DMS 273 (cell line): ENCODE results near the gene KRT83.
A peak's percentile ranks its signal among the peaks of the same experiment; 100 is the strongest.

Source experiments
- DNase-seq: peaks from one replicate; lab custom pipeline; 2025; ENCODE audit not compliant: unreplicated experiment; lab: John Stamatoyannopoulos, UW

The KRT83 gene

GRCh38 chr12:52320784-52321400 is at the start of gene KRT83:
Gene KRT83, minus strand, starts transcription at chr12:52321398. Its CDS starts 63 bp downstream, at chr12:52321335.
- DNase-seq: no peak

DNA sequence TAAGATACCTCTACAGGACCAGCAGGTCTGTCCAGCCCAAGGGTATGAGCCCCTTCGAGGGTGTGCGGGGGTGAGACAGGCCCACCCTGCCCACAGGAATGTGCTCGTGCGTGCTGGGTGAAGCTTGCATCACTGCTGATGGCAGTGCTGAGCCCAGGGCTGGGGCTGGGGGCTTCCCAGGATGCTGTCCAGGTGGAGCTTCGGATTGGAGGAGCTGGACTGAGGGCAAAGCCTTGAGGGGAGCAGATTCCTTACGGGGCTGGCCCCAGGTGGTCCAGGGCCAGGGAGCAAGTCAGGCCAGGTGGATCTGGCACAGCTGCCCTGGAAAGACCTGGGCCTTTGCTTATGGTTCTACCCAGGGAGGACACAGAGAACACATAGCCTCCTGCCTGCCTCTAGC is 48.6 kb upstream of the KRT83 start:
- no peak for DNase-seq

GRCh38 chr12:52369211-52369610 is 48.0 kb upstream of the KRT83 start:
- DNase-seq: no peak

DNA sequence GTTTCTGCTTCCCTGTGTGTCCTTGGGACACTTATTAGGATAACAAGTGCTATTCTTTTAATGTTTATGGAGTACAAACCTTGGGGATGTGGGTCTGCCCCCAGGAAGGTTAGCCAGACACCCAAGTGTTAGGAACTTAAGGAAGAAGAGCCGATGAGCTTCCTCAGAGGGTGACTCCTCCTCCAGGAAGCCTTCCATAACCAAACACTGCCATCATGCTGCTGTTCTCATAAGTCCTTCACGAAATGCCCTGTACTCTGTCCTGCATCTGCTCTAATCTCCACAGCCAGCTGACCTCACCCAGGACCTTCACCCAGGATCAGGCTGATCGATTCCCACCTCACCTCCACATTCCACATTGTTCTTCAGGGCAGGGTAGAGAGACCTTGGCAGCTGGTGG is 47.3 kb upstream of the KRT83 start:
- no peak for DNase-seq

- DNase-seq: no peak
Measured at GRCh38 chr12:52367876-52368275, 46.7 kb upstream of the KRT83 start.

- no peak for DNase-seq
Measured at GRCh38 chr12:52366738-52367485, 45.7 kb upstream of the KRT83 start, which contains the start of gene KRT85. Gene KRT85, minus strand, starts transcription at chr12:52367481. Its CDS starts 76 bp downstream, at chr12:52367405.

- DNase-seq: no peak
Measured at GRCh38 chr12:52364901-52365489, 43.8 kb upstream of the KRT83 start.

GRCh38 chr12:52364061-52364460 is 42.9 kb upstream of the KRT83 start:
- DNase-seq: no peak

DNA sequence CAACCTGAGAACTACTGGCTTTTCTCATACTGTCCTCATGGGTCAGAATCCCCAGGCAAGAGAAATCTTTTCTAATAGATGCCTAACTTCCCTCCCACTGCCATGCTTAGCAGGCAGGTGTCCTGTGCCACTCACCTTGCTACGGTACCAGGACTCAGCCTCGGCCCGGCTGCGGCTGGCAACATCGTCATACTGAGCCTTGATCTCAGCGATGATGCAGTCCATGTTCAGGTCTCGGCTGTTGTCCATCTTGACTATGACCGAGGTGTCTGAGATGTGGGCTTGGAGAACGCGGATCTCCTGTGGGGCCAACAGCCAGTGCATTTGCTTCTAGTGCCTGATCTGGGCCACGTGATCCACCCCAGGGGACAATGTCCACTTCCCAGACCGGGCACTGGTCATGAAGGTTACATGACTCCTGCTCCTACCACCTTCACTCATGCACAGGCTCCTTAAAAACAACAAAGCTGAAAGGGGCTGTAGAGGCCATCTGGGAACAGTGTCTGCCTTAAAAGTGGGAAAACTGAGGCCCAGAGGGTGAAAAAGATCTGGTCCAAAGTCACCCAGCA is 42.0 kb upstream of the KRT83 start:
- no peak for DNase-seq

DNA sequence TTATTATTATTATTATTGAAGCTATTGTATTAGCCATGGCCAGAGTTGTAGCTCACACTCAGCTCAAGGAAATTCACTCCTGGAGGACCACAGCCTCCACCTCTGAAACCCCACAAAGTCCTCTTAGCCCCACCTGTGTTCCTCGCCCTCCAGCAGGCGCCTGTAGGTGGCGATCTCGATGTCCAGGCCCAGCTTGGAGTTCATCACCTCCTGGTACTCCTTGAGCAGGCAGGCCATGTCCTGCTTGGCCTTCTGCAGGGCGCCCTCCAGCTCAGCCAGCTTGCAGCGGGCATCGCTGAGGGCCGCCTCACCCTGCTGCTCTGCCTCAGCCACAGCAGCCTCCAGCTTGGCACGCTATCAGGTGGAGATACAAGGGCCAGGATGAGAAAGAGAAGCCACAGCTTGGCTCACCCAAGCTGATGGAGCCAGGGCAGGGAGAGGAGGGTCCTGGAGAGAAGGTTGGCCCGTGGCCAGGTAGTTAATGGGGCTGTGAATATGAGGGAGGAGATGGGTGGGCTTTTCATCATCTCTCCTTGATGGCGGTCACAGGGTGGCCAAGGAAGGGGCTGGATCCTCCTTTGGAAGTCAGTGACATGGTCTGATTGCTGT is 41.0 kb upstream of the KRT83 start:
- peak; percentile 15 for DNase-seq

DNA sequence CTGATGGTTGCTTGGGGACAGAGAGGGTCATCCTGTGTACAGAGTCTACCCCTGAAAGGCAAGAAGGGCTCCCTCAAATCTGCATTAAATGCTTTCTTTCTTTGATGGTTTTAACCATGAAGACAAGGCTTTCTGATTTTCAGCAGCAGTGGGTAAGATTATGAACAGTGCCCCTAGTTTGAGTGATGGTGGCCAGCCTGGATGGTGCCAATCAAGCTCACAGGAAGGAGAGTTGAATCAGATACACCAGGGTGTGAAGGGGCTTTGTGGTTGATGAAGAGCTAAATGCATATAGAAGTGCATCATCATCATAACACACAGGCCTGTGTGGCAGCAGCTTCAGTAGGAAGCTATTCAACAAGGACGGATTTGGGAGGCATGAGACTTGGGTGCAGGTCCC is 40.4 kb upstream of the KRT83 start:
- no peak for DNase-seq

DNA sequence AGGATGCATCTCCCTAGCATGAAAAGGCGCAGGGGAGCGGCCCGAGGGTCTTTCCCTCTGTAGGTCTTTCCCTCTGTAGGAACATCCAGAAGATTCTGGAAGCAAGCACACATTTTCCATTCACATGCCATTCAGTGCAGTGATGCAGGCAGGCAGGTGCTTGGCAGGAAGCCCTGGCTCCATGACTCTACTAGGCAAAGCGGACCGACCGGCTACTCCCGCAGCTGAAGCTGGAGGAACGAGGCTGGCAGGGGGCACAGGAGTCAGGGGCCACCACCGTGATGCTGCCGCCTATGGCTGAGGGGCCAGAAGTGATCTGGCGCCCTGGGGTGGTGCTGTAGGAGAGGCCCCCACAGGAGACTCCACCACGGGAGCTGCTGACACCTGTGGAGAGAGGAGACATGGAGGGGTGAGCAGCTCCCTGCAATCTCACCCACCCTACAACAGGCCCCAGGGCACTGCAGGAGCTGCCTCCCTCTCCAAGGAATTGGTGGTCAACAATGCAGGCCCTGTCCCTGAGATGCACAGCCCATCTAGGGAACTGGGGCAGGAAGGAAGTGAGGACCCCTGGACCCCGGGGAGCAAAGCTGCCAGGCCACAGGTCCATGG is 39.6 kb upstream of the KRT83 start:
- no peak for DNase-seq

- no peak for DNase-seq
Measured at GRCh38 chr12:52360106-52360662, 39.0 kb upstream of the KRT83 start.

DNA sequence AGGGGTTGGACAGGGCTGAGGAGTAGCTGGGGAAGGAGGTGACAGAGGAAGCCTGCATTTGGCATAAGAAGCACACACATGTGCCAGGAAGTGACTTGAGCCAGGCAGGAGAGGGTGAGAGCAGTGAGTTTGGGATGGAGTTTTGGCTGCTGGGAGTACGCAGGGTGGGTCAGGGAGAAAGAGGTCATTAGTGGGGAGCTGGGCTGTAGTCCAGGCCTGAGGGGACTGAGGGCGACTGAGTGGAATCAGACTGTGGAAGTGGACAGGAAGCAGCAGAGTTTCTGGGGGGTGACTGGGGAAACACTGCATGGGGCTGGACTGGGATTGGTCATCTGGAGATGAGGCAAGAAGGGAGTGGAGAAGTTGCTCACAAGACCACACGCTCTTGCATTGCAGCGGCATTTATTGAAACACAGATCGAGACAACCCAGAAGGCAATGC is 38.4 kb upstream of the KRT83 start:
- no peak for DNase-seq

DNA sequence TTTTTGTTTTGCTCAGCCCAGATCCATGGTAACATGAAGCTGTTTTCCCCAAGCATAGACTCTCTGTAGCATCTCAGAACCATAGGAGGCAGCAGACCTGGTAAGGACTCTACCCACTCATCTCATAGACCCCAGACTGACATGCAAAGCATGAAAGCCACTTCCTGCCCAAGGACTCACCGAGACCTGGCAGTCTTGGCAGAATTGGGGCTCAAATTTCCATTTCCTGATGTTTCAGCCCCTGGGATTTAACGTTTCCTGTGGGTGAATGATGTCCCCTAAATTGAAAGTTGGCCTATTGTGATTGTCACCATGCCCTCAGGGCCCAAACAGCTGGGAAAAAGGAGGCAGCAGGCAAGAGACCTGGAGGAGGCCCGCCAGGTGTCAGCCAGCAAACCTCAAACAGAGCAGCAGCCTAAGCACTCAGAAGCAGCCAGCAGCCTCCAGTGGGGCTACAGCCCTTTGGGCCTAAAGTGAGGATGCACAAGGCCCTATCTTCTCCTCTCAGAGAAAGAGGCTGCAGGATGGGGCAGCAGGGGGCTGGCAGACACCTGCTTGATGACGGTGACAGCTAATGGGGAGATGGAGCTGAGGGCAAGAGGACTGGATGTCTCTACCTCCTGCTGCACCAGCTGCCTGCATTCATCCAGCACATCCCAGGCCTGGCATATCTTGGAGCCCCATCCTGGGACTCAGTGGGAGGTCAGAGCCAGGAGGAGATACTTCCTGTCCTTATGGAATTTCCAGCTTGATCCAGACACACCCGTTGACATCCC is 37.6 kb upstream of the KRT83 start:
- DNase-seq: no peak

DNA sequence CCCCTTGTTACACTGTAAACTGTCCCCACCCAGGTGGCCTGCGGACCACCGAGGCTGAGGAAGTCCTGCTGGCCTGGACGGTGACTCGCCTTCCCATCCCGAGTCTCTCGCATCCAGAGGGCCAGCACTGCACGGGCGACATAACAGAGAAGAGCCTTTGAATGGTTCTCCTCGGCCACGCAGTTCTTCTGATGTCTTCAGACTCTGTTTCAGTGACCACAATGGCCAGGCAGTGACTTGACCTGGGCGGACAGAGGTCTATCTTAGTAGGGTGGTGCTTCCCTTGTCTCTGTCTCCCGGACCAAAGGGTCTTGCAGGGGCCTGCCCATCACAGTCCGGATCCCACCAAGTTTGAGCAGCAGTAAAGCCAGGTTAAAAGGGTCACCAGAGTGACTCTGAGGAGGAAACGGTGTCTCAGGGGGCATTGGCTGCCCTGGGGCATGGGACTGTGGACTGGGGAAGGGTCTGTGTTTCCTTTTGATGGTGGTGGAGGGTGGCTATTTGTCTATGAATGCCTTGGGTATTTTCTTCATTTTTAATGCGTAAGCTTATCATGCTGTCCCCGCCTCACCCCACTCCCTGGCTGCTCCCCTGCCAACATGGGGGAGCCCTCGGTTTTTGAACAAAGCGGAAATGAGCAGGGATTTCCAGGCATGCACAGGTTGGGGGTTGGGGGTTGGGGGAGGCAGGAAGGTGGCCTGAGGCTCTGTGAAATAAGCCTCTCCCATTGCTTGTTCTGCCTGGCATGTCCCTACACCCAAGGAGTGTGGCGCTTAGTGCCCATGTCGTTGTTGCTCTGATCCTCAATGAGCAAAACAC is 35.8 kb upstream of the KRT83 start:
- DNase-seq: no peak

GRCh38 chr12:52356031-52356761 is 35.0 kb upstream of the KRT83 start:
- no peak for DNase-seq

DNA sequence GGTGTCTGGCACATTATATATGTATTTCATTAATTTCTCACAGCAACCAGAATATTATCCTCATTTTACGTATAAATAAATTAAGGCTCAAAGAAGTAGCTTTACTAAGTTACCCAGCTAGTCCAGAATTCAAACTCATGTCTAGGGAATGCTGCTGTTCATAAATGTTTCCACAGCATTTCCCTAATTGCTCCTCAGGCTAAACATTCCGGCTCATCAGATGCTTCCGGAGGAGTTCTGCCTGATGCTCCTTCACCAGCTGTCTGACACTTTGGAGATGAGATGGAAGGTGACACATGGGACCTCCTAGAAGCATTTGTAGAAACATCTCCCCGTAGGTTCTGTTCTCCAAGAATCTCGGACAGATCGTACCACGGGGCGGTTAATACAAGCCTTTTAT is 34.0 kb upstream of the KRT83 start:
- no peak for DNase-seq
